Medulla oblongata (tissue), 1 donor: ENCODE data around the gene DHX16.
"Not testable (repeated sequence)": the region's sequence is repeated elsewhere in the genome, so short reads cannot be mapped to it uniquely, and the experiment has no call there.

Experiments used
- DNase-seq: peaks from one replicate; pipeline ENCODE4 v3.0.0-alpha.2; 2015; ENCODE audit errors: extremely low spot score

The DHX16 gene

GRCh38 chr6:30679765-30680535 lies 7.1 kb upstream of the DHX16 start:
- DNase-seq, result no peak

GRCh38 chr6:30678964-30679726 lies 6.3 kb upstream of the DHX16 start:
- DNase-seq, result peak; percentile 86

DNA sequence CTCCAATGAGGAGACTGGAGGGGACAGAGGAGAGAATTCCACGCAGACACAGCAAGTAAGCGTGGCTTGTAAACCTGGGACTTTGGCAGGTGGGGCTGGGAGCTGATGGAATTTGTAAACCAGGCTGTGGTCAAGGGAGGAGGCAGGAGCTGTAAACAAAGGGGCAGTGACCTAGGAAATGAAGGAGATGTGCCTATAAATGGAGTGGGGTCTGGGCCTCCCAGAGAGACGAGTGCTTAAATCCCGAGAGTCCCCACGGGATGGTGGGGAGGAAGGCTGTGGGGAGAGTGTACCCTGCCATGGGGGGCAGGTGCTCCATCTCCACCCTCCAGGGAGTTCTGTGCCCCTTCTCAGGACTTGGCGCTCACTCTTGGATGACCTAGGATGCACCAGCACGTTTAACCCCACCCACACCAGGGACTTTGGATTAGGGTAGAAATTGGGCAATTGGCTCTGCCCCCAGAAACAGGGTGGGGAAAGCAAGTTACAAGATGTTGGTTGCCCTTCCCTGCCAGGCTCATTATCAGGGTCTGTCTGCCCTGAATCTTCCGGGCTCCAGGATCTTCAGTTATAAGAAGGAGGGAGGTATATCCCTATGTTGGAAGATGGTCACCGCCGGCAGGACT lies 4.0 kb upstream of the DHX16 start:
- DNase-seq, result no peak

DNA sequence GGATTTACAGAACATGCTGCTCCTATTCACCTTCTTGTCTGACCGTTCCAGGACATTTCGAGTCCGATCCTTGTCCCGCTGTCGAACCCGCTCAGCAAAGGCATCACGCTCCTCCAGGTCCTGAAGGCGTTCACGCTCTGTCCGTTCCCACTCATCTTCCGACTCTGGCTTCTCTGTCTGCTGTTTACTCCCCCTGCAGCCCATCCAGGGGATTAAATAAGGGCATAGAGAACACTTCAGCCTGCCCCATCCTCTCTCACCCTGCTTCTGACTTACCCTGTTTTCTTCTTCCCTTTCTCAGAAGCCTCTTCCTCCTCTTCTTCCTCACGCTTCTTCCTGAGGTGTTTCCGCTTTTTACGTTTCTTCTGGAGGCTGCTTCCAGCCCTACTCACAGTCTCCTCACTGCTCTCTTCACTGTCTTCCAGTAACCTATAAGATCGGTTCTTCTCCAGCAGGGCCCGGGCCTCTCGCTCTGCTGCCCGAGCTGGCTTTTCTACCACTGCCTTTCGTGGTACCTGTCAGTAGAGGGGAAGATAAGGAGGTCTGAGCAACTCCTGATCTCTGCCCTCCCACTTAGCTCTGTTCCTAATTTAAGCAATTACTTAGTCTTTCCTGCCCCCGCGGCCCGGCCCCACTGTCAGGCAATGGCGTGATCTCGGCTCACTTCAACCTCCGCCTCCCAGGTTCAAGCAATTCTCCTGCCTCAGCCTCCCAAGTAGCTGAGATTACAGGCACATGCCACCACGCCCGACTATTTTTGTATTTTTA lies 1.9 kb downstream of the DHX16 start:
- no peak for DNase-seq

- DNase-seq, result not testable (repeated sequence)
Measured at GRCh38 chr6:30666300-30666699, 6.5 kb downstream of the DHX16 start.

DNA sequence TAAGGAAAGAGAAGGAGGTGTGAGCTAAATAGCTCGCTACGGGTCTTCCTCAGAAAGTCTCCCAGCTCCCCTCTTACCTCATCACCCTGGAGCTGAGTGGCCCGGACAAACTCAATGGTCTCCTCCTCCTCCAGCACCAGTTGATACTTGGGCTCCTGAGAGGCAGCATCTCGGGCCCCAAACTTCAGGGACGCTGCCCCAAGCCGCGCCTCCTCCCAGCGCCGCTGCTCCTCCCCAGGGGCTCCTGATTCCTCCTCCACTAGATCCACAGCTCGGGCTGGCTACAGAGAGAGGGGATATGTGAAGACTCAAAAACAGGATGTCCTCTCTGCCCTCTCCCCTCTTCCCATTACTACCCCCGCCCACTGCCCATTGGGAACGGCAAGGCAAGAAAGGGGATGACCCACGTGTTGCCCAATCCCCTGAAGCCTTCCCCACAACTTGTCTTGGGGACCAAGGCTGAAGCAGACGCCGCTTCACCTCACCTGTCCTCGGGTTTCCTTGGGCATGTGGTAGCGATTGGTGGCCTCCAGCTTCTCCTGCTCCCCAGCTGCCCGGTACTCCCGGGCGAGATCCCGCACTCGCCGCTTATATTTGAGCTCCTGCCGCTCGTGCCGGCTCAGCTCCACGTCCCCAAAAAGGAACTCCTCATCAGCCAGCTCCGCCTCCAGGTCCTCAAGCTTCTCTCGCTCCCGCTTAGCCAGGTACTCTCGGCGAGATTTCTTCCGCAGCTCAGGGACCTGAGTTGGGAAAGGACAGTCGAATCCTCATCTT lies 7.6 kb downstream of the DHX16 start:
- no peak for DNase-seq

- not testable (repeated sequence) for DNase-seq
Measured at GRCh38 chr6:30657922-30658321, 14.9 kb downstream of the DHX16 start.

GRCh38 chr6:30657454-30657853 lies 15.4 kb downstream of the DHX16 start:
- DNase-seq, result no peak

GRCh38 chr6:30656513-30656912 lies 16.3 kb downstream of the DHX16 start:
- no peak for DNase-seq

GRCh38 chr6:30655743-30656094 lies 17.1 kb downstream of the DHX16 start:
- DNase-seq, result no peak

DNA sequence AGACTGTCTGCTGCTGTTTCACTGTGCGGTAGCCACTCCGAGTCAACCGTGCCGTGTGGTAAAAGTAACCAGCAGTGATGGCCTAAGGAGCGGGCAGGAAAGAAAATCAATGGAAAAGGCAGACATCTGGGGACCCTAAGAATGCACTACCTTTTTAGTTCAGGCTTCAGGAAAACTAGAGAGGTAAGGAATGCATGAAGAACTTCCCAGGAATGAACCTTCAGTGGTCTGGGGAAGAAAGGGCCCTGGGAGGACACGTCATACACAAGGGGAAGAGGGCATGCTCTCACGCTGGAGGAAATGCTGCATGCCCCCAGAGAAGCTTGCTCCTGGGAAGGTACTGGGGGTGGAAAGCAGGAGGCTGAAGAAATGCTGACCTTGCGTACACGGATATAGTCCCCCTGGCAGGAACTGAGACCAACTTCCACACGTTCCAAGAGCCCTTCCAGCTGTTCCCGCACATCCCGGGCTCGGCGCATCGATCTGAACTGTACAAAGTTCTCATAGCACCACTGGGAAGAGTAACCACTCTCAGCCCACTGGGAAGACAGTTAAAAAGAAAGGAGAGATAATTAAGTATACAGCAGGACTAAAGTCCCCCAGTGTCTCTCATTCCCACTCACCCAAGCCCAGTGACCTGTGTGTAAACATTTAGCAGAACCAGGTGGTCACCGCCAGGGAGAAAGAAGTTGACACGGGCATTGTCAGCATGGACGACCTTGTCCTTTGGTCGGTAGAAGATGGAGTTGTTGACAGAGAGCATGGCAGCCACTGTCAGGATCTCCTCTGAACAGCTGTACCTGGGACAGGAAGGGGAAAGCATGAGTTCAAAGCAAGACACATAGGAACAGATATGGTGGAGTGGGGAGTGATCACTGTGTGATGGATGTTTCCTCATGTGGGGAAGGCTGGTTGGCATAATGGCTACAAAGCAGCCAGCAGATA lies 17.7 kb downstream of the DHX16 start:
- no peak for DNase-seq

GRCh38 chr6:30651143-30651542 lies 21.7 kb downstream of the DHX16 start:
- no peak for DNase-seq

- DNase-seq, result peak; percentile 69
Measured at GRCh38 chr6:30647242-30648116, 25.3 kb downstream of the DHX16 start.

GRCh38 chr6:30646450-30647241 lies 26.2 kb downstream of the DHX16 start, which contains the start of gene C6orf136:
TSS of gene C6orf136 (plus strand) at chr6:30647133. CDS start at chr6:30647232, 99 bp downstream.
- DNase-seq, result peak; percentile 95

- DNase-seq, result no peak
Measured at GRCh38 chr6:30645989-30646388, 26.8 kb downstream of the DHX16 start.

DNA sequence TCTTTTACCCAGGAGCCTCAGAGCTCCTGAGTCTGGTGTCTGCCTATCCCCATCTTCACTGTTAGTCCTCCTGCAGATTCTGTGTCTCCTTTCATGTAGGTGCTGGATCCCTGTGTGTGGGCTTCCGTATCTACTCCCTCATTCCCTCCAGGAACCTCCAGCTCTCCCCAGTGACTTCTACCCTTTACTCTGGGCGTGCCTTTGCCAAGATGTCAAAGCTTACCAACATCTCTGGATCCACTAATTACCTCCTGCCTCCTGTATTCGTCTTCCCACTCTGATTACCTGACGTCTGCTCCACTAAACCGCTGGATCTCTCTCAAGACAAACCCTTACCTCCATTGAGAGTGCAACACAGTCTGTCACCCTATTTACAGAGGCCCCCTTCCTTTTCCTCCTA lies 28.0 kb downstream of the DHX16 start:
- DNase-seq, result no peak

GRCh38 chr6:30643656-30644055 lies 29.1 kb downstream of the DHX16 start:
- DNase-seq, result no peak

- DNase-seq, result no peak
Measured at GRCh38 chr6:30641048-30641447, 31.8 kb downstream of the DHX16 start.
